Measurements from ENCODE around the gene ST3GAL5. TPM values are rescaled to one million over a fixed set of nuclear protein-coding genes. Genes with fewer than 3 reads are reported as not detected.
"Not testable (repeated sequence)": the region's sequence is repeated elsewhere in the genome, so short reads cannot be mapped to it uniquely, and the experiment has no call there.

ST3GAL5 gene
- total RNA-seq, 1 donor from 2014 or later: 120 TPM

DNA sequence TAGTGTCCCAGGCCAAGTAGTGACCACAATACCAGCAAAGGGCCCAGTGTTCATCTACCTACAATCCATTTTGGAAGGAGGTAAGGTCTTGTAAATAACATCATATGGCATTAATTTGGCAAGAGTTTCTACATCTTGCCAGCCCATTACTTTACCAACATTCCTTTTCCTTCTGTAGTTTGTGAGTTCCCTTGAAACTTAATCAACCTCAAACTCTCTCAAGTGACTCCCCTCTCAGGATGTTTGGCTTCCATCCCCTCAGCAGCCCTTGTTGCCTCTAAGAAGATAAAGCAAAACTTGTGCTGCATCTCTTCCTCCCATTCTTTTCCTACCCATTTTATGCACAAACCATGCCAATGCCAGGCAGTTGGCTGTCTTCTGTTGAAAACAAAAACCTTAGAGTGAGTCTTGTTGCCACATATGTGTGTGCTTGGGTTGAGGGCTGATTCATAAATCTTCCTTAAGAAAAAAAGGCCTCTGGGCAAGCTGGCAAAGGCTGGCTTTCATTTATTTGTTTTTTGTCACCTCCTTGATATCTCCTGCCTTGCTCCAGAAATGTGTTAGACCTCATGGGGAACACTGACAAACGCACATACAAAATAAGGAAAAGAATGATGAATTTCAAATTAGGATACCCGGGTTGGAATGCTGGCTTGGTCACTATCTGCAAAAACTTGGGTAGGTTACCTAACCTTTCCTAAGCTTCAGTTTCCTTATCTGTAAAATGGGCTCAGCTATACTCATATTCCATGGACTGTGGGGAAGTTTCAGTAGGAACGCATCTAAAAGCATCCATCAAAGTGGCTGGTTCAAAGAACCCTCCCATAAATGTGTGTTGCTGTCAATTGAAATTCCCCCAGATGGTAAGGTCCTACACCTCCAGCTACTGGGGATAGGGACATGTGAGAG, 29.4 kb upstream of the ST3GAL5 start:
- no peak for DNase-seq (ENCODE audit: low spot score)

DNA sequence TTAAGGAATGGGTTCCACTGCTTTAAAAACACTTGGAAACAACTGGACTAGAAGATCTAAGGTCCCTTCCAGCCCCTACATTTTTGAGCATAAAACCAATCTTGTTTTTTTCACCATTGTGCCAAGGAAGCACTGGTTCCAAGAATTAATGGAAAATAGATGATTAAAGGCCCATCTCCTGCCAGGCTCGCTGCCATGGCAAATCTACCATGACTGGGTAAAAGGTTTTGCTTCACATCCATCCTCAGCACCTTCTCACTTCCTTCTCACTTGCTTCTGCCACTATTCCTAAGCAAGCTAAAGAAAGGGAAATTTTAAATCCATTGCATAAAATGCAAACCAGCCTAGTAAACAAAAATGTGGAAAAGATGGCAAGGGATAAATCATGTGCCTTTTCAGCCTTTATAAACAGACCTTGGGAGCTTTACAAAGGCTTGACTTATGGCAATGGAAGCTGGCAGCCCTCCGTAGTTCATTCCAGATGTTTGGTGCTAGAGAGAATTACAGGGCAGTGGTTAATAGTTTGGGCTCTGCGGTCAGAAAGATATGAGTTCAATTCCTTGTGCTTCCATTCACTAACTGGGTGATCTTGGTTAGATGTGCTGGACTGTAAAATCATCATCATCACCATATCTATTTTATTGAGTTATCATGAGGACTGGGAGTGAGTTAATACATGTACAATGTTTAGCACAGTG, 27.0 kb upstream of the ST3GAL5 start:
- DNase-seq (ENCODE audit: low spot score): no peak

DNA sequence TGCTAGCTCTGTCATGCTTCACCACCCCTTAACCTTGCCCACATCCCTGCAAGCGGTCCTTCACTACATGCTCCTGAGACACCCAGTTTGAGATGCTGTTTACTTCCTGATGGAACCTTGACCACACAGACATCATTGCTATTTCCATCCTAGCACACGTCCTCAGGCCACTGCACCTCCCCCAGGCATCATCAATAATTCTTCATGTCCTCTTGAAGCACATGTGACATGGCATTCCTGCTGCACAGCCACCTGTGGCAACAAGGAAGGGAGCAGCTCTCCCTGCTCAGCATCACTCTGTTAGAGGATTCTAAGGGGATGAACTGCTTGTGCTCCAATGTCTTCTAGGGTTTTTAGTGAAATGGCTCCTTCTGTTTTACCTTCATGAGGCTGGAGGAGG, 26.1 kb upstream of the ST3GAL5 start:
- DNase-seq (ENCODE audit: low spot score): no peak

DNA sequence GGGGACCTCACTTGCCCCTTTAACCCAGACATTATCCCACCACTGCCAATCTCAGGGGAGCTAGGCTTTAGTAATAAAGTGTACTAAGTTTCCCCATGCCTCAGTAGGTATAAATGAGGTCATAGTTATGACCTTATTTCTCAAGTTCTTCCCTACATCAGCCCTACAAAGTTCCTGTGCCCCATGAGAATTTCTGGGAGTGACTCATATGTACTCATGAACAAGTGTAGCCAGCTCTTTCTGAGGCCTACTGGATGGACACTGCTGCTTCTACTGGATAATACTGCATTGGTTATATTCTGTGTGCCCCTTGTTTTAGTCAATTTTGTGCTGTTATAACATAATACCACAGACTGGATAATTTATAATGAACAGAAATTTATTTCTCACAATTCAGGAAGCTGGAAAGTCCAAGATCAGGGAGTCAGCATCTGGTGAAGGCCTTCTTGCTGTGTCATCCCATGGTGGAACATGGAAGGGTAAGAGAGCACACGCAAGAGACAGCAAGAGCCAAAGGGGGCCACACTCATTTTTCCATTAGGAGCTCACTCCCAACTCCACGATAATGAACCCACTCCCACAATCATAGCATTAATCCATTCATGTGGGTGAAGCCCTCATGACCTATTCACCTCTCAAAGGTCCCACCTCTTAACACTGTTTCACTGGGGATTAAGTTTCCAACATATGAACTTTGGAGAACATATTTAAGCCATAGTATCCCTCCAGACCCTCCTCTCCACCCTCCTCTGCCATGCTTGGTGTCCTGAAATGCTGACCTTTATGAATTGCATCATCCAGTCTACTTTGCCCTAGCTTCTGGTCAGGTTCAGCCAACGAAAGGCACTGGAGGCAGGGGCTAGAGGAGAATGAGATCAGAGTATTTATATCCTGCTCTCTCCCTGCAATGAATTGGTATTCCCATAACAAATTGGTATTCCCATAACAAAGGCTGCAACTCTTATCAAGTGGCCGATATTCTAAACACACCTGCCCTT, 25.4 kb upstream of the ST3GAL5 start:
- DNase-seq (ENCODE audit: low spot score): no peak

DNA sequence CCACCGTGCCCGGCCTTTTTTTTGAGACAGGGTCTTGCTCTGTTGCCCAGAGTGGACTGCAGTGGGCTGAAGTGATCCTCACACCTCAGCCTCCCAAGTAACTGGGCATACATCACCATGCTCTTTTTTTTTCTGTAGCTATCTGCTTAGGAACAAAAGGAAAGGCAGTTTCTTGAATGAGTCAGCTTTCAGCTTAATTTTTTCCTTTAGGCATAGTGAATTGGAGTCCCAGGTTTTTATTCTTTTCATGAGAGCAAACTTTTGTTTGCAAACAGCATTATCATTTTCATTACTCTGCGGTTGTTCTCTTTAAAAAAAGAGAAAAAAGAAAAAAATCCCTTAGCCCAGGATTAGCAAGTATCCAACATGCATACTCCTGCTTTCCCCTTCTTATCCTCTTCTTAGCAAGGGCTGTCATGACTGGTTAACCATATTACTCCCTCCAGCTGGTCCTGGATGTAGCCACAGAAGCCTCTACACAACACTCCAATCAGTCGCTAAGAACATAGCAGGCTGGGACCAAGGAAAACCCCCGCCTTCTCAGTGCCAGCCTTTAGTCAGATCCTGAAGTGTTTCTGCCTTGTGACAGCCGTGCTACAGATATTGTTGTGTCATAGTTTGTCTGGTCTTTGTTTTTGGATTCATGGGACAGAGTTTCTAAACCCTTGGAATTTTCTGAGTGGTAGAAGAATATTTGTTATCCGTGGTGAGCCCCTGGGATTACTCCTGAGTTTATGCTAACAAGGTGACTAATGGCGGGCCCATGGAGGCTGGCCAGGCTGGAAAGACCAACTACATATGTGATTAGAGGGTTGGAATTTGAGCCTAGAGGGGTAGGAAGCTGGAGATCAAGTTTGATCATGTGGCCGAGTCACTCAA, 23.3 kb upstream of the ST3GAL5 start:
- no peak for DNase-seq (ENCODE audit: low spot score)

DNA sequence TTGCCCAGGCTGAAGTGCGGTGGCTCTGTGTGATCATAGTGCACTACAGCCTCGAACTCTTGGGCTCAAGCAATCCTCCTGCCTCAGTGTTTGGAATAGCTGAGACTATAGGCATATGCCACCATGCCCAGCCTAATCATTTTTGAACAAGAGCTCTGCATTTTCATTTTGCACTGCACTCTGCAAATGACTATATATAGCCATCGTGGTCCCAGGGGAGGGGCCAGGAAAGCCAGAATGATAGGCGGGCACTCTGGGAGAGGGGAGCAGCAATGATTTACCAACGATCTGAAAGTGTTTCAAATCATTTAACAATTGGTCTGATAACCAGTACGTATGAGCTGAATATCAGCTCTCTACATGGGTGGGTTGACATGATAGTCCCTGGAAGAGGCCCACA, 22.3 kb upstream of the ST3GAL5 start:
- no peak for DNase-seq (ENCODE audit: low spot score)

DNA sequence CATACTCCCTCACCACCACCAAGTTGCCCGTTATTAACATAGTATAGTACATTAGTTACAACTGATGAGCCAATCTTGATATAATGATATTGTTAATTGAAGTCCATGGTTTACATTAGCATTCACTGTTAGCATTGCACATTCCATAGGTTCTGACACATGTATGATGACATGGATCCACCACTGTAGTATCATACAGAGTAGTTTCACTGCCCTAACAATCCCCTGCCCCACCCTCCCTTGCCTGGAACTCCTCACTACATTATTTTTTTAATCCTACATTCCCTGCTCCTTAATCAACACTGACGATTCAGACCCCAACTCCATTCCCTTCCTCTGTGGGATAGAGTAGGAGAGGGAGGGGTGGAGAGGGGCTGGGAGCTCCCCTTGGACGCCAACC, 20.2 kb upstream of the ST3GAL5 start:
- no peak for DNase-seq (ENCODE audit: low spot score)

DNA sequence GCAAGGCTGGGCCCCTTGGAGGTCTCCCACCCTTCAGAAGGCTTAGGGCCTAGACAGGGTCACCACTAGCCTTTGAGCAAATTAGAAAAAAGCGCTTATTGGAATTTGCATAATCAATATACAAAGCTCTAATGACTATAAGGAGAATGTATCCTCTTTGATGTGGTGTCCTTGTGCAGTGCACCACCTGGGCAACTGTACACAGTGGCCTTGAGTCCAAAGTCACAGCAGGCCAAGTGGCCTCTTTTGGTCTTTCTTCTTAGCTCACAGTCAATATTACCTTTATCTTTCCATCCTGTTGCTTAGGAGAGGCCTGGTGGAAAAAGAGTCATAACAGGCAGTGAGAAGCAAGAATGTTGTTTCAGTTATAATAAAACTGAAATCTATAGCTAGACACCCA, 19.7 kb upstream of the ST3GAL5 start:
- DNase-seq (ENCODE audit: low spot score): no peak

DNA sequence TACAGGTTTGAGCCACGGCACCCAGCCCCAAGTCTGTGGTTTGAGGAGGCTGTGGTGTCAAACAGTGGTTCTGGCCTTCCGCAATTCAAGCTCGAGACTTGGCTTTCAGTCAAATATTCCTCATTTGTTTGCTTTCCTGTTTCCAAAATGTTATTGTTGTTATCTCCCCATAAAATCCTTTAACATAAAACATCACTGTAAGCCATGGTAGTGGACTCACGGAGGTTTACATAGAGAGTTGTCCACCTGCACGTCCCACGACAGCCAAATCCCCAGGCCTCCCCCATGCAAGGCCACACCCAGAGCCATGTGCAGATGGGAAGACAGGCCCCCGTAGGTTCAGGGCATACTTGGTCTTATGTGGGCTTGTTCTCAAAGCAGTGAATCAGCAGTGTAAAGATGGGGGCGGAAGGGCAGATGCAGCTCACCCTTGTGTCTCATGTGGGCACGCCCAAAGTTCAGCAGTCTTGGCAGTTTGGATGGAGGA, 18.9 kb upstream of the ST3GAL5 start:
- DNase-seq (ENCODE audit: low spot score): no peak

DNA sequence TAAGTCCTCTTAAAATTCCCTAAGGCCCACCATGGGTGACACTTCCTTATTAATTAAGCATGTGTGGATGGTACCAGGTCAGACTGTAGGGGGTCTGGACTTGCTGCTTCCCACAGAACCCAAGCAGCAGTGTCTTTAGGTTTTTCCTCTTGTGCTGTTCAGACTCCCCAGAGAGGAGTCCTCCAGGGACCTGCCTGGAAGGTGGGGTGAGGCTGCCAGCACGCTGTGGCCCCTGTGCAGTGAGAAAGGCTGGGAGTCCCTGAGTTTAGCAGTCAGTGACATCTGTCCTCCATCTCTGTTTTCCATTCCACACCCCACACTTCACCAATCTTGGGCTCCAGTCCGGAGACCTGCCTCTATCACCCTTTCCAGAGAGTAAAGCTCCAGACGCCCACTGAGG, 18.0 kb upstream of the ST3GAL5 start:
- no peak for DNase-seq (ENCODE audit: low spot score)

DNA sequence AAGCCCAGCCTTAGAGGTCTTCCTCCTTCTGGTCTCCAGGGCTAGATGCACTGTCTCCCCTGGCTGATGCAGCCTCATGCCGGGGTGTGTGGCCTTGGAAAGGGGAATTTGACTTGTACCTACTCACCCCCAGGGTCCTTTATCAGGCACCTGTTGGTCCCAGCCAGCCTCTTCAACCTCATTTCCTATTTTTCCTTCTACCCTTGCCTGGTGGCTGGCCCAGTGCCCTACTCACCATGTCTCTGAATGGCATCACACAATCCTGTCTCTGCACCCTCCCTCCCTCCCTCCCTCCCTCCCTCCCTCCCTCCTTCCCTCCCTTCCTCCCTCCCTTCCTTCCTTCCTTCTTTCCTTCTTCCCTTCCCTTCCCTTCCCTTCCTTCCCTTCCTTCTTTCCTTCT, 17.1 kb upstream of the ST3GAL5 start:
- DNase-seq (ENCODE audit: low spot score): no peak

DNA sequence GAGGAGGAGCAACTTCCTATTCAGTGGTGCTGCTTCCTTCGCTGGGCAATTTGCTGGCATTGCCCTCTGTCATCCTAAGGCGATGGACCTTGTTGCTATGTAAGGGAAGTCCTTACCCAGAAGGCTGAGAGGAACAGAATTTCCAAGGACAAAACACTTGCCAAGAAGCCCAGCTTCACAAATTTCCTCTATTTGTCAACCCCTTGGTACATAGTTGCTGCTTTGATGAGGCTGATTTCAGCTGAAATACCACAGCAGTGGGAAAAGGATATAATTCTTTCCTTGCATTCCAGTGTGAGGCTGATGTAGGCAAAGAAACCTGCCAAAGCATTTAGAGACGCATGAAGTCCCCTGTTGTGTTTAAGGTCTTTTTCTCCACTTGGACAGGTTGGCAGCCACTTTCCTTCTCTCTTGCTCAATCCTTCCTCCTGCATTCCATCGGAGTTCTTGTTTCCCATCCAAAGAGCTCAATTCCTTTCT, 16.4 kb upstream of the ST3GAL5 start:
- DNase-seq (ENCODE audit: low spot score): no peak

DNA sequence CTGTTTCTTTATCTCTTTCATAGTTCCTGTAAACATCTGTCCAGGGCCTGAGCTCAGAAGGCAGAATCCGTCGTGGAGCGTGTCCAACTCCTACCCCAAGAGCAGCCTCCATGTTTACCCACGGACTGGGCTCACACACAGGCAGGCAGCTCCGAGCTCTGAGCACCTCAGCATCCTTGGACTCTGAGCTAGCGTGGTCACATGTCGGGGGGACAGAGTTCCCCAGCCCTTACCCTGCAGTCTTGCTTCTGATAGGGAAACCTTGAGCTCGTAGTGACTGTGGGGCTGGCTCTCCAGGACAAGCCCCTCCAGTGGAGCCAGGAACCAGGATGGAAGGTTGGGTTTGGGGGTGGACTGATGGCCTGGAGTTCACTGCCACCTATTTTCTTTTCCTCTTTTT, 15.1 kb upstream of the ST3GAL5 start:
- no peak for DNase-seq (ENCODE audit: low spot score)

DNA sequence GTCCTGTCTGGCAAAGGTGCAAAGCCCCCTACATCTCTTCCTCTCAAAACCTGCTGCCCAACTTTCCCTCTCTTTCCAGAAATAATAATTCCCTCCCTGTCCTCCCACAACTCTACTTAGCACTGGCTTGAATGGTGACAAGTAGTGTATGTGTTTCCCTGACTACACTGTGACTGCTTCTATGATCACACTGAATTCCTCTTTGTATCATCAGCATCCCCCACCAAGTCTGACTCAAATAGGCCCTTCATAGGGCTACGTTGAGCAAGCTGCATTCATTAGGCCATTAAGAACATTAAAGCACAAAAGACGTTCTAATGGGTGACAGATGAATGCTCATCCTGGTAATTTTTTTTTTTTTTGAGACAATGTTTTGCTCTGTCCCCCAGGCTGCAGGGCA, 13.7 kb upstream of the ST3GAL5 start:
- no peak for DNase-seq (ENCODE audit: low spot score)

DNA sequence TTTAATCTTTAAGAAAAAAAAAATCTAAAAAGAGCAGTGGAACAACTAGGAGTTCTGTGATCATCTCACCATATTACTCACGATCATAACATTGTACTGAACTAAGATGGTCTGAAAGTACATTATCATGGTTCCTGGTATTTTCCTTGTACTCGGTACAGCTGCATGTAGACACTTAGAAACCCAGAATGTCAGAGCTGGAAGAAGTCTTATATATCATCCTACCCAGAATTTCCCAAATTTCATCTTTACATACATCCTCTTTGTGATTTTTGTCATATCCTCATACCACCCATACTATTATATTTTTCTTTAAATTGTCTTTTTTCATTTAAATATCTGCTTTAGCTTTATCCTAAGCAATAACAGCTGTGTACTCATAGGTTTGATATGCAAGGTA, 12.4 kb upstream of the ST3GAL5 start:
- no peak for DNase-seq (ENCODE audit: low spot score)

DNA sequence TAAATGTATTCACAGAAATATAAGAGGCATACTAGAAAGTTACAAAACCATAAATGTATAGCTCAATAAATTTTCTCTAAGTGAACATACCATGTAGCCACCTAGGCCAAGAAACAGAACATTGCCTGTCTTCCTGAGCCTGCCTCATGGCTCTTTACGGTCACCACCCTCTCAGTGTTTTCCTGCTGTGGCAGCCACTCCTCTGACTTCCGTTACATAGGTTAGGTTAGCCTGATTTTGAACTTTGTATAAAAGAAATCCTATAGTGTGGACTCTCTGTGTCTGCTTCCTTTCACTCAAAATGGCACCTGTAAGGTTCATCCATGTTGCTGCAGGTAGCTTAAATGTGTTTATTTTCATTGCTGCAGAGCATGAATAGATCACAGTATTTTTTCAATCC, 11.6 kb upstream of the ST3GAL5 start:
- no peak for DNase-seq (ENCODE audit: low spot score)

DNA sequence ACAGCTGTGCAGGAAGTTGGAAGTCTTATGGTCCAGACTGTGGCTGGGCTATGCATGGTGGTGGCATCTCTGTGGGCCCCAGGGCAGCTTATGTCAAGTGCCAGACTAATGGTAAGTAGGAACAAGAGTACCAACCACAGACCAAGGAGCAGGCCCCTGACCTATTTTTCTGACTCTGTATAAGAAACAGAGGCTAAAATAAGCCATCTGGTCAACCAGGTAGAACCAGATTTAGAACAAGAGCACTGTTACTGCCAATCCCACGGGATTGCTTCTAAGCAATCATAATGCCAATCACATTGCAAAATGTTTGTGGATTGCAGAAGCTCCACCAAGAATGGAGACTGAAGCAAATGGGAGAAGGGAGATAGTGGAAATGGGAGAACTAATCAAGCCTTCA, 11.1 kb upstream of the ST3GAL5 start:
- no peak for DNase-seq (ENCODE audit: low spot score)

DNA sequence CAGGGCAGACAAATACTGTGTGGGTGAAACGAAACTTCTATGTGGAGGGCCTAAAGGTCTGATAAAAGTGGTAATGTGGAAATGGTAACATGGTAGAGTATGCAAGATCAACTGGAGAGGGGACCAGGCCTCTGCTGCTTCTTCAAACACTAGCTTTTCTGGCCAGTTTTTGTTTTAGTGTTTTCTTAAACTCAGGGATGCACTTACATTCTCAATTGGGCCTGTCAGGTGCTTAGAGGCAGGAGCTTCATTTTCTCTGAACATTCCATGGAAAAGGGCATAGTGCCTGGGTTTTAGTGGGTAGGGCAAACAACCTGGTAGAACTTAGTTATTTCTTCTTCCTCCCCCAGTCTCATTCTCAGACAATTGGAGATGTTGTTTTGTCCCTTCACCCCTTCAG, 10.5 kb upstream of the ST3GAL5 start:
- DNase-seq (ENCODE audit: low spot score): no peak

DNA sequence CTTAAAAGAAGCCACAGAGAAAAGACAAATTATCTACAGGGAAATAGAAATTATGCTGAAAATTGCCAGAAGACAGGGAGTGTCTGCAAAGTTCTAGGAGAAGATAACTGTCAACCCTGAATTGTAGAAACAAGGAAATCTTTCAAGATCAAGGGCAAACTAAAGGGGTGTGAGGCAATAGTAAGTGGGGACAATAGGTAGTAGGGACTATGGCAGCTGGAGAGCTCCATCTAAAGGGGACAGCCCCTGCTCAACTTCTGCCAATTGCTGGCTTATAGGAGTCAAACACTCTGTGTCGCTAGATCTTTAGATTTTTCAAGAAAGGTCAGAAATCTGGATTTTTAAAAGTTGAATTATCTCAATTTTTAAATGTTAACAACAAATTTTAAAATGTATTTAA, 10.1 kb upstream of the ST3GAL5 start:
- DNase-seq (ENCODE audit: low spot score): no peak

DNA sequence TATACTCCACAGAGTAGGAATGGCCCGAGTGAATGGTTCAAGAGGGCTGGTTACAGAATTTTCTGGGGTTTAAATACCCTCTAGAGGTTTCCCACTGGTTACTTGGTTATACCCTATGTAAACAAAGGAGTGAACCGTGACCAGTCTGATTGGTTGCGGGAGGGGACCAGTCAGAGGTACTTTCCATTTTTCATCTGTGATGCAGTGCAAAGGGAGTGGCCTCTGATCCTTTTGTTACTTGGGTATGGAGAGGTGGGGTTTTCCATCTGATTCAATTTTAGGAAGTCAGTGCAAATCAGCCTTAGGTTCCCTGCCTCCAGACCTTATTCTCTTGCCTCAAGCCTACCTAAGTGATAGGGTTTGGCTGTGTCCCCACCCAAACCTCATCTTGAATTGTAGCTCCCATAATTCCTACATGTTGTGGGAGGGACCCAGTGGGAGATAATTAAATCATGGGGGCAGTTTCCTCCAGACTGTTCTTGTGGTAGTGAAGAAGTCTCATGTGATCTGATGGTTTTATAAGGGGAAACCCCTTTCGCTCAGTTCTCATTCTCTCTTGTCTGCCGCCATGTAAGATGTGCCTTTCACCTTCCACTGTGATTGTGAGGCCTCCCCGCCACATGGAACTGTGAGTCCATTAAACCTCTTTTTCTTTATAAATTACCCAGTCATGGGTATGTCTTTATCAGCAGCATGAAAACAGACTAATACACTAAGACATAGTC, 5.9 kb upstream of the ST3GAL5 start:
- DNase-seq (ENCODE audit: low spot score): not testable (repeated sequence)

All from ureter (tissue), 1 donor.